Adipocyte (in vitro differentiated cells): Measurements from ENCODE around the gene TANC1.

Experiments
- DNase-seq: peaks from one replicate; pipeline ENCODE4 v3.0.0-alpha.2; 2015; ENCODE audit warnings: low read depth
- H3K27me3 ChIP-seq: replicated peaks from 2 replicates; pipeline ENCODE4 v1.7.0; 2013; ENCODE audit warnings: mild to moderate bottlenecking, low read length, moderate library complexity; ENCODE audit not compliant: control insufficient read depth, insufficient read depth
- H3K36me3 ChIP-seq: 2 replicates; pipeline ENCODE4 v1.7.0; 2013; ENCODE audit warnings: low read length, mild to moderate bottlenecking, moderate library complexity; ENCODE audit not compliant: control insufficient read depth, insufficient read depth, severe bottlenecking
- H3K4me1 ChIP-seq: 2 replicates; pipeline ENCODE4 v1.7.0; 2013; ENCODE audit warnings: mild to moderate bottlenecking, low read length, moderate library complexity; ENCODE audit not compliant: control insufficient read depth, insufficient read depth
- H3K4me3 ChIP-seq: 2 replicates; pipeline ENCODE4 v1.7.0; 2013; ENCODE audit warnings: mild to moderate bottlenecking, low read length, moderate library complexity
- H3K9ac ChIP-seq: 2 replicates; pipeline ENCODE4 v1.7.0; 2013; ENCODE audit warnings: mild to moderate bottlenecking, low read length, moderate library complexity
- H3K9me3 ChIP-seq: 2 replicates; pipeline ENCODE4 v1.7.0; 2013; ENCODE audit warnings: mild to moderate bottlenecking, low read length, moderate library complexity; ENCODE audit not compliant: control insufficient read depth

The TANC1 gene

GRCh38 chr2:158996378-158996993 is 28.0 kb downstream of the TANC1 start:
- Histone ChIP-seq H3K36me3 (peaks cover under 1% of the 10 kb centered on the region), H3K27me3 (no peaks in the 10 kb centered on the region), H3K4me1 (peaks cover 28% of the 10 kb centered on the region), H3K4me3 (no peak overlapping the region), H3K9me3 (no peaks in the 10 kb centered on the region), H3K9ac (no peak overlapping the region)
- DNase-seq = no peak

GRCh38 chr2:158997037-158997790 is 28.8 kb downstream of the TANC1 start:
- H3K36me3 ChIP-seq = peaks cover 3% of the 10 kb centered on the region
- no peak overlapping the region for H3K9ac ChIP-seq
- H3K27me3 ChIP-seq = no peaks in the 10 kb centered on the region
- DNase-seq = no peak
- peaks cover 28% of the 10 kb centered on the region for H3K4me1 ChIP-seq
- no peak overlapping the region for H3K4me3 ChIP-seq
- H3K9me3 ChIP-seq = no peaks in the 10 kb centered on the region

- DNase-seq = no peak
These were observed 30.3 kb downstream of the TANC1 start for GRCh38 chr2:158998551-158999248.

GRCh38 chr2:158999458-158999857 is 31.0 kb downstream of the TANC1 start:
- no peaks in the 10 kb centered on the region for H3K9me3 ChIP-seq
- H3K4me1 ChIP-seq = peaks cover 18% of the 10 kb centered on the region
- H3K9ac ChIP-seq = no peak overlapping the region
- no peak overlapping the region for H3K4me3 ChIP-seq
- peaks cover 3% of the 10 kb centered on the region for H3K36me3 ChIP-seq
- H3K27me3 ChIP-seq = no peaks in the 10 kb centered on the region
- peak; percentile 36 for DNase-seq

More at GRCh38 chr2:158998551-158999248, 30.3 kb downstream of the TANC1 start:
- Histone ChIP-seq H3K4me3 (no peak overlapping the region), H3K36me3 (peaks cover 3% of the 10 kb centered on the region), H3K9me3 (no peaks in the 10 kb centered on the region), H3K27me3 (no peaks in the 10 kb centered on the region), H3K9ac (no peak overlapping the region), H3K4me1 (peaks cover 26% of the 10 kb centered on the region)

- Histone ChIP-seq H3K4me3 (no peak overlapping the region), H3K9me3 (peaks cover under 1% of the 10 kb centered on the region), H3K36me3 (peaks cover 7% of the 10 kb centered on the region), H3K27me3 (no peaks in the 10 kb centered on the region), H3K9ac (no peak overlapping the region), H3K4me1 (peaks cover 16% of the 10 kb centered on the region)
- DNase-seq = no peak
These were observed 31.6 kb downstream of the TANC1 start for GRCh38 chr2:159000072-159000471.

- no peak for DNase-seq
- peaks cover 10% of the 10 kb centered on the region for H3K36me3 ChIP-seq
- no peak overlapping the region for H3K9ac ChIP-seq
- H3K4me1 ChIP-seq = peaks cover 9% of the 10 kb centered on the region
- no peaks in the 10 kb centered on the region for H3K27me3 ChIP-seq
- H3K9me3 ChIP-seq = peaks cover 3% of the 10 kb centered on the region
- H3K4me3 ChIP-seq = no peak overlapping the region
These were observed 34.1 kb downstream of the TANC1 start for GRCh38 chr2:159002462-159003111.

GRCh38 chr2:159003555-159003954 is 35.1 kb downstream of the TANC1 start:
- Histone ChIP-seq H3K9ac (no peak overlapping the region), H3K4me1 (peaks cover 5% of the 10 kb centered on the region), H3K27me3 (no peaks in the 10 kb centered on the region), H3K9me3 (peaks cover 3% of the 10 kb centered on the region), H3K4me3 (no peak overlapping the region), H3K36me3 (peaks cover 10% of the 10 kb centered on the region)
- DNase-seq = no peak

- H3K4me3 ChIP-seq = no peak overlapping the region
- H3K9ac ChIP-seq = no peak overlapping the region
- peaks cover under 1% of the 10 kb centered on the region for H3K4me1 ChIP-seq
- H3K27me3 ChIP-seq = no peaks in the 10 kb centered on the region
- H3K36me3 ChIP-seq = peaks cover 10% of the 10 kb centered on the region
- H3K9me3 ChIP-seq = peaks cover 3% of the 10 kb centered on the region
- no peak for DNase-seq
These were observed 36.4 kb downstream of the TANC1 start for GRCh38 chr2:159004849-159005248.

- H3K4me3 ChIP-seq = no peak overlapping the region
- peaks cover 5% of the 10 kb centered on the region for H3K9me3 ChIP-seq
- no peak overlapping the region for H3K9ac ChIP-seq
- no peaks in the 10 kb centered on the region for H3K27me3 ChIP-seq
- peaks cover 4% of the 10 kb centered on the region for H3K36me3 ChIP-seq
- DNase-seq = peak; percentile 36
- peaks cover 26% of the 10 kb centered on the region for H3K4me1 ChIP-seq
These were observed 41.5 kb downstream of the TANC1 start for GRCh38 chr2:159009940-159010339.

- Histone ChIP-seq H3K4me3 (no peak overlapping the region), H3K9ac (no peak overlapping the region), H3K4me1 (peaks cover 26% of the 10 kb centered on the region), H3K27me3 (no peaks in the 10 kb centered on the region), H3K9me3 (peaks cover 6% of the 10 kb centered on the region), H3K36me3 (peaks cover 3% of the 10 kb centered on the region)
- peak; percentile 77 for DNase-seq
These were observed 41.9 kb downstream of the TANC1 start for GRCh38 chr2:159010340-159010739.

- H3K36me3 ChIP-seq = peaks cover 8% of the 10 kb centered on the region
- no peak for DNase-seq
- H3K9me3 ChIP-seq = peaks cover 12% of the 10 kb centered on the region
- no peak overlapping the region for H3K9ac ChIP-seq
- no peaks in the 10 kb centered on the region for H3K27me3 ChIP-seq
- H3K4me3 ChIP-seq = no peak overlapping the region
- peaks cover 26% of the 10 kb centered on the region for H3K4me1 ChIP-seq
These were observed 42.5 kb downstream of the TANC1 start for GRCh38 chr2:159010963-159011362.
